Stimulated activated effector memory CD8-positive, alpha-beta T cell treated with anti-CD3 and anti-CD28 coated beads, Interleukin-12 subunit alpha, Interleukin-12 subunit beta, amount 100 ng/mL, for 72 hours (primary cell): Measurements from ENCODE around the gene HVCN1.
A peak's percentile ranks its signal among the peaks of the same experiment; 100 is the strongest.
"Not testable (repeated sequence)": the region's sequence is repeated elsewhere in the genome, so short reads cannot be mapped to it uniquely, and the experiment has no call there.

ENCODE experiments used
- ATAC-seq: fragments of 150-1000 bp; cut with Tn5 transposase; 2 replicates; pipeline ENCODE4 v1.10.0; 2021
- DNase-seq, 2 donors: peaks; one replicate each; pipeline ENCODE4 v3.0.0; 2021 to 2022; ENCODE audit warnings: low spot score in 2 of 2
- H3K27ac Mint-ChIP-seq: one replicate; pipeline ENCODE4 v1.8.0; 2022; ENCODE audit warnings: mild to moderate bottlenecking, mixed read lengths
- H3K36me3 Mint-ChIP-seq: one replicate; pipeline ENCODE4 v1.8.0; 2022; ENCODE audit warnings: mild to moderate bottlenecking, mixed read lengths
- H3K4me1 Mint-ChIP-seq: one replicate; pipeline ENCODE4 v1.8.0; 2022; ENCODE audit warnings: mixed read lengths
- H3K4me3 Mint-ChIP-seq: one replicate; pipeline ENCODE4 v1.8.0; 2022; ENCODE audit warnings: mild to moderate bottlenecking, mixed read lengths
- H3K9me3 Mint-ChIP-seq: one replicate; pipeline ENCODE4 v1.8.0; 2022; ENCODE audit warnings: mixed read lengths

Gene HVCN1, protein sequence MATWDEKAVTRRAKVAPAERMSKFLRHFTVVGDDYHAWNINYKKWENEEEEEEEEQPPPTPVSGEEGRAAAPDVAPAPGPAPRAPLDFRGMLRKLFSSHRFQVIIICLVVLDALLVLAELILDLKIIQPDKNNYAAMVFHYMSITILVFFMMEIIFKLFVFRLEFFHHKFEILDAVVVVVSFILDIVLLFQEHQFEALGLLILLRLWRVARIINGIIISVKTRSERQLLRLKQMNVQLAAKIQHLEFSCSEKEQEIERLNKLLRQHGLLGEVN

DNA sequence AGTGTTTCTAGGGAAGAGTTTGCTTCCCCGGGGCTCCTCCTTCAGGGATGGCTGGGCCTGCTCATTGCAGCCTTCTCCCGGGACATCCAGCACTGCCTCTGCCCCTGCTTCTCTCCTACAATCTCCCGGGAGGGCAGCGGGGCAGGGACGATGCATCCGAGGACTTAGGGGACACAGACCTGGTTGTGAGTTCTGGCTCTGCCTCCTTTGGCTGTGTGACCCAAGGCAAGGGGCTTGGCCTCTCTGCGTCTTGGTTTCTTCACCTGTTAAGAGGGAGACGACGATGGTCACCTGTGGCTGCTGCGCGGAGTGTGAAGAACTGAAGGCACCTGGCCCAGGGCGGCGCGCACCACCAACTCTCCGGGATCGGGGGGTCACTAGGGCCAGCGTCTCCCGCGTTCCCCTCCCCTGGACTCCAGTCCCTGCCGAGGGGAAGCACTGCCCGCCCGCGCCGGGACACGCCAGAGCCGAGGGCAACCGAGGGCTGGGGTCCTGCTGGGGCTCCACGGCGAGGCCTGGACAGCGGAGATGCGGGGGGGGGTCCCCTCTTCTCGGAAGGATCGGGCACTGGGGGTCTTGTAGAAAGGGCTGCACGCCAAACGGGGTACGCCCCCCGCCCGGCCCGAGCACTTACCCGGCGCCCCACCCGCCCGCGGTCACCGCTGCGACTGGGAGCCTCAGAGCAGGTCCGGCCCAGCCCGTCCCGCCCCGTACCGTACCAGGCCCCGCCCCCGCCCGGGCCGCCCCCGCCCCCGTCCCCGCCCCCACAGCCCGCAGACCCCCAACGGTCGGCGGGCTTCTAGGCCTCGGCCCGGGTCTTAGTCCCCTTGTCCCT lies at the start of gene HVCN1:
TSS of gene HVCN1 (minus strand) at position 670 of the 835 bp plus-strand sequence. CDS start 5,870 bp downstream, outside the sequence.
- H3K36me3 Mint-ChIP-seq, result no peaks in the 10 kb centered on the region
- DNase-seq (no peak), ATAC-seq (peak; percentile 68)
- H3K9me3 Mint-ChIP-seq, result no peaks in the 10 kb centered on the region
- H3K4me1 Mint-ChIP-seq, result peaks cover 34% of the 10 kb centered on the region
- H3K4me3 Mint-ChIP-seq, result peak within 1 kb of the TSS; percentile 92
- H3K27ac Mint-ChIP-seq, result peak within 1 kb of the TSS; percentile 94

DNA sequence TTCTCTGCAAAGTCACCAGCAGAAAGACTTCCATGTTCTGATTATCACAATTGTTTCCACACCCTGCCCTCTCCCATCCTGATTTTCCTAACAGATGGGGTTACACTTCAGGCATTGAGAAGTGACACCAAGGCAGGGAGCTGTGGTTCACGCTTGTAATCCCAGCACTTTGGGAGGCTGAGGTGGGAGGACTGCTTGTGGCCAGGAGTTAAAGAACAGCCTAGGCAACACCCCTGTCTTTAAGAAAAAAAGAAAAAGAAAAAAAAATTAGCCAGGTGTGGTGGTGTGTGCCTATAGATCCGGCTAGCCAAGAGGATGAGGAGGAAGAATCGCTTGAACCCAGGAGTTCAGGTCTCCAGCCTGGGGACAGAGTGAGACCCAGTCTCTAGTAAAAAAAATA lies 48.6 kb upstream of the HVCN1 start:
- H3K36me3 Mint-ChIP-seq, result peaks cover 100% of the 10 kb centered on the region
- H3K4me1 Mint-ChIP-seq, result peaks cover 60% of the 10 kb centered on the region
- no peak for DNase-seq
- H3K9me3 Mint-ChIP-seq, result no peaks in the 10 kb centered on the region
- no peak for ATAC-seq
- H3K27ac Mint-ChIP-seq, result peak overlapping the region; percentile 70
- H3K4me3 Mint-ChIP-seq, result peak overlapping the region; percentile 94

DNA sequence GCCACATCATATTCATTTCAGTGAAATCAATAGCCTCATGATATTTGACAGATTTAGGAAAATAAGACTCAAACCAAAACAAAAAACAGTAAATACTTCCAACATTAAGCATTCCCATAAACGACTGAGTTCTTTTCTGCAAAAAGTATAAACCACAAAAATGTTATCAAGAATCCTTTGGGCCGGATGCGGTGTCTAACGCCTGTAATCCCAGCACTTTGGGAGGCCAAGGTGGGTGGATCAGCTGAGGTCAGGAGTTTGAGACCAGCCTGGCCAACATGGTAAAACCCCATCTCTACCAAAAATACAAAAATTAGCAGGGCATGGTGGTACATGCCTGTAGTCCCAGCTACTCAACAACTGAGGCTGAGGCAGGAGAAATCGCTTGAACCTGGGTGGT lies 48.1 kb upstream of the HVCN1 start:
- ATAC-seq, DNase-seq, H3K9me3 Mint-ChIP-seq: not testable (repeated sequence)
- Mint-ChIP-seq H3K36me3 (peaks cover 100% of the 10 kb centered on the region), H3K27ac (peak overlapping the region; percentile 70), H3K4me1 (peaks cover 65% of the 10 kb centered on the region), H3K4me3 (peak overlapping the region; percentile 94)

DNA sequence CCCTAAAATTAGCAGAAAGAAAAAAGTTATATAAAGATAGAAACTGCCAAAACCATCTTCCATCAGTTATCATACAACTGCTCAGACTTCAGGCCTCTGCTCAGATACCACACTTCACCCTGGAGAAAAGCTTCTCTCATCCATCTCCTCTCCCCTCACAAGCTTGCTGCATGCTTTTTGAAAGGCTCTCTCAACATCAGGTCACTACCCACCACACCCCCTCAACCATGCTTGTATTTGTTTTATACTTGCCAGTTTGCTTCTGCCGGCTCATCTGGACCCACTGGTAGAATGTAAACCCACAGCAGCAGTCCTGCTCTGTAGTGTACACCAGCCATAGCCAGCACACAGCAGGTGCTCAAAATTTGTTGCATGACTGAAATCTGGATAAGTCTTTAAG lies 45.0 kb upstream of the HVCN1 start:
- H3K4me3 Mint-ChIP-seq, result peak overlapping the region; percentile 12

DNA sequence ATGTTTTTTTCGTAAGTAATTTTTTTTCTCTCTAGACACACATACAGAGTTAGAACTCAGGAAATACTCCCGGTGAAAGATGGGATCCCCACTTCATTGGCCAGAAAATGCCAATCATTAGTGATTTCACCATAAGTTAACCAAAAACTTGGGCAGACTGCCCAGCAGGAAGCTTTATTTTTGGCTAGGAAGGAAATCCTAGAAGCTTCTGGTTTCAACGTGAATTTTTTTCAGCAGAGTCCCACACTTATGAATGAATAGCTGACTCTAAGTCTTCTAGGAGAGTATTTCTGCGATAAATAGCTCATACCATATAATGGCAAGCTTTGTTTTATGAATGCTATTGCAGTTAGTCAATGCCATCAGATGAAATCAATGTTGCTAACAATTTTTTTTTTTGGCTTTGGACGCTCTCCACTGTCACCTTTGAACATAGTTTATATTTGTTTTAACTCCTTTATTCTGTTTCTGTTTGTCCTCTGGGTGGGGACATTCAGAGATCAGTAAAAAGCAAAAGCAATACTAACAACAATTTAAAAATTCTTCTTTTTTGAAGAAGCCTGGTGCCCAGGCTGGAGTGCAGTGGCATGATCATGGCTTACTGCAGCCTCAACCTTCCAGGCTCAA lies 44.3 kb upstream of the HVCN1 start:
- peaks cover 58% of the 10 kb centered on the region for H3K4me1 Mint-ChIP-seq
- H3K4me3 Mint-ChIP-seq, result peak overlapping the region; percentile 12
- no peaks in the 10 kb centered on the region for H3K9me3 Mint-ChIP-seq
- peak overlapping the region; percentile 65 for H3K27ac Mint-ChIP-seq
- peaks cover 100% of the 10 kb centered on the region for H3K36me3 Mint-ChIP-seq
- DNase-seq (no peak), ATAC-seq (no peak)

More for the DNA sequence above, 45.0 kb upstream of the HVCN1 start:
- Mint-ChIP-seq H3K36me3 (peaks cover 100% of the 10 kb centered on the region), H3K27ac (peak overlapping the region; percentile 65), H3K4me1 (peaks cover 65% of the 10 kb centered on the region), H3K9me3 (no peaks in the 10 kb centered on the region)
- ATAC-seq (no peak), DNase-seq (no peak)

DNA sequence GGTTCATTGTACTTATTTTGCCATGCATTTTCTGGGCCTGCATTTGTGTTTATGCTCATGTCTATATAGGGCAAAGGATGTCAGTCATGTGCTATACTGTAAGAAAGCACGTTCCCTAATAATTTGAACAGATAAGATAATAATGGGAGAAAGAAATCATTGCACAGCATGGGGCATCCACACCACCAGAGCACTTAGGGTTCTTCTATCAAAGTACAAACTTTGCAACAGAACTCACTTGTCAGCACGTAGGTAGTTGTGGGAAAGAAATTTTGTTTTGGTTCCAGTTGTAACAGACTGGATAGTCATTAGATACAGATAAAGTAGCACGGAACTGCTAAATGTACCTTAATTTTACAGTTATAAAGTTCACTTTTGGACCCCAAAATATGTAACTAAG lies 43.7 kb upstream of the HVCN1 start:
- H3K36me3 Mint-ChIP-seq, result peaks cover 100% of the 10 kb centered on the region
- peak overlapping the region; percentile 65 for H3K27ac Mint-ChIP-seq
- H3K9me3 Mint-ChIP-seq, result no peaks in the 10 kb centered on the region
- no peak overlapping the region for H3K4me3 Mint-ChIP-seq
- no peak for ATAC-seq
- peaks cover 58% of the 10 kb centered on the region for H3K4me1 Mint-ChIP-seq
- DNase-seq, result no peak

DNA sequence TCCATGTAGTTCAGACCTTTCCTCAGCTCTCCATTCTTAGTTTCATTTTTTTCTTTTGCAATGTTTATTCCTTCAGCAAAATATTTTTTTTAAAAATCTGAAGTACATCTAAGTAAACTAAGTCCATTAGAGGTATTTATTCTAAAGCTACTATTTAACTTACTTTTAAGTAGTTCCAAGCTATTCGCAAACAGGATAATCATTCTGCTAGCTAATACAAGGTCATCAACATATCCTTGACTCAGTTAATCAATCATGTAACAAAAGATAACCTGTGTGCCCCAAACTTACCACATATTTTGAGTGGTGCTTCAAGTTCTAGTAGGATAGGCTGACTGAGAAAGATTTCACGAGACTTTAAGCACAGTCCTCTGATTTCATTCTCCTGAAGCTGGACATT lies 42.6 kb upstream of the HVCN1 start:
- Mint-ChIP-seq H3K27ac (peak overlapping the region; percentile 57), H3K4me3 (no peak overlapping the region), H3K9me3 (no peaks in the 10 kb centered on the region), H3K4me1 (peaks cover 56% of the 10 kb centered on the region), H3K36me3 (peaks cover 100% of the 10 kb centered on the region)
- ATAC-seq (no peak), DNase-seq (no peak)

DNA sequence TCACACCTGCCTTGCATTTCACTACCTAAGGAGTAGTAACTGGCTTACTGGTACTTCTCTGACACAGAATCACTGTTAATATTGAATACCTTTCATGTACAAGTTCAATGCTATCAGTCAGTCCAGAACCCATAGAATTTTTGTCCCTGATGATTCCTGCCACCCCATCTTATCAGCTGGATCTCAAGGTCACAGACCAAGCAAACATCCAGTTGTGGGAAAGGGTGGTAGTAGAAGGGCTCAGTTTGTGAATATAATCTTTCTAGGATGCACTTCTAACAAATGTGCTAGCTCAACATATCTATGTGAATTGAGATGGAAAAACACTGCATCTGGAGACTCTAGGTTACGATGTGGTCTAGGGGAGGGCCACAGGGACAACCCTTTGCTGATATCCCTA lies 39.7 kb upstream of the HVCN1 start:
- DNase-seq (no peak), ATAC-seq (no peak)
- no peaks in the 10 kb centered on the region for H3K9me3 Mint-ChIP-seq
- H3K4me1 Mint-ChIP-seq, result peaks cover 46% of the 10 kb centered on the region
- H3K4me3 Mint-ChIP-seq, result no peak overlapping the region
- peaks cover 100% of the 10 kb centered on the region for H3K36me3 Mint-ChIP-seq
- H3K27ac Mint-ChIP-seq, result peak overlapping the region; percentile 84

DNA sequence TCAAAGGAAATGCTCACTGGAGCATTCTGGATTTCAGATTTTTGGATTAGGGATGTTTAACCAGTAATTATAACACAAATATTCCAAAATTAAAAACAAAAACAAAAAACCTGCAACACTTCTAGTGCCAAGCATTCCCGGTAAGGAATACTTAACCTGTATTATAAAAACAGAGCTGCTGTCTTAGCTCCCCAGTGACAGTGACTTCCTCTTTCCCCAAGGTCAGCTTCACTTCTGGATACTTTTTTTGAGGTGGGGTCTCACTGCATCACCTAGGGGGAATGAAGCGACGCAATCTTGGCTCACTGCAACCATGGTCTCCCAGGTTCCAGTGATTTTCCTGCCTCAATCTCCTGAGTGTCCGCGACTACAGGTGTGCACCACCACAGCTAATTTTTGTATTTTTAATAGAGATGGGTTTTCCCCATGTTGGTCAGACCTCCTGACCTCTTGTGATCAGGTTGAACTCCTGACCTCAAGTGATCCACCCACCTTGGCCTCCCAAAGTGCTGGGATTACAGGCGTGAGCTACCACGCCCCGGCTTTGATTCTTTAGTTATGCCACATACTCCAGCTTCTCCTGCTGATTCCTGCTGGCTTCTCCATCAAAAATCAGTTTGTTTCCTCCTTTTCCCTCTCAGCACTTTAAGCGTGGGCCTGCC lies 37.9 kb upstream of the HVCN1 start:
- H3K4me1 Mint-ChIP-seq, result peaks cover 31% of the 10 kb centered on the region

DNA sequence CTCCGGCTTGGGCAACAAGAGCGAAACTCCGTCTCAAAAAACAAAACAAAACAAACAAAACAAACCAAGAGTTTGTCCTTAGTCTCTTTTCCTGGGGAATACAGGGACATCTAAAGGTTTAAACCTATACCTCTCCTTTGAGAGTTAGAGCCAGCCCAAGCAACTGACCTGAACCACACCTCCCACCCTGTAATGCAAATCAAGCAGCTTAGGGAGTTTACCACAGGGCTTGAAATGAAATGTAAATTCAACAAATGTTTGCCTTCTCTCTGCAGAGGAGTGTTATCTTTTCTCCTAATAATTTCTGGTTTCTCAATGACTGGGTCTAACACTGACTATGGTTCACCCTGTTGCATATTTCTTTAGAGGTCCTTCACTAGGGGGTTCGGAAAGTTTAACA lies 37.1 kb upstream of the HVCN1 start:
- DNase-seq, result no peak
- peaks cover 100% of the 10 kb centered on the region for H3K36me3 Mint-ChIP-seq
- no peak overlapping the region for H3K4me3 Mint-ChIP-seq
- no peaks in the 10 kb centered on the region for H3K9me3 Mint-ChIP-seq
- H3K27ac Mint-ChIP-seq, result peak overlapping the region; percentile 59
- peaks cover 23% of the 10 kb centered on the region for H3K4me1 Mint-ChIP-seq
- no peak for ATAC-seq

More for the DNA sequence above, 37.9 kb upstream of the HVCN1 start:
- H3K27ac Mint-ChIP-seq, result peak overlapping the region; percentile 84
- DNase-seq, result no peak
- peaks cover 100% of the 10 kb centered on the region for H3K36me3 Mint-ChIP-seq
- no peak for ATAC-seq
- no peaks in the 10 kb centered on the region for H3K9me3 Mint-ChIP-seq
- H3K4me3 Mint-ChIP-seq, result no peak overlapping the region

DNA sequence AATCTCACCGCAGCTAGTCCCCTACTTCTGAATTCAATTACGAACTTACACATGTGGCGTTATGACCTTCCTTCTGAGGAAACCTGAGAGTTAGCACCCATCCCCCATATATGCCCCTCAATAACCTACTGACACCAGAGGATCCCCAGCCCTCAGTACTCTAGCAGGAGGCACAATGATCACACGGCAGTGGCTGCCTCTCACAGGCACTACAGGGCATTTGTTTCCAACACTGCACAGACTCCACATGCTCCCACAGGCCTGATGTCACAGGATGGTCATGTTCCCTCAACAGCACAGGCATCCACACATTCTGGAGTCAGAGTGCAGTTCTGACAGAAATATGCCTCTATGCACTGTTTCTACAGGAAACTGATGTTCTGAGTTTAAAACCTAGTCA lies 36.4 kb upstream of the HVCN1 start:
- ATAC-seq, result no peak
- DNase-seq, result no peak
- Mint-ChIP-seq H3K4me3 (no peak overlapping the region), H3K27ac (peak overlapping the region; percentile 59), H3K36me3 (peaks cover 100% of the 10 kb centered on the region), H3K9me3 (no peaks in the 10 kb centered on the region), H3K4me1 (peaks cover 19% of the 10 kb centered on the region)

DNA sequence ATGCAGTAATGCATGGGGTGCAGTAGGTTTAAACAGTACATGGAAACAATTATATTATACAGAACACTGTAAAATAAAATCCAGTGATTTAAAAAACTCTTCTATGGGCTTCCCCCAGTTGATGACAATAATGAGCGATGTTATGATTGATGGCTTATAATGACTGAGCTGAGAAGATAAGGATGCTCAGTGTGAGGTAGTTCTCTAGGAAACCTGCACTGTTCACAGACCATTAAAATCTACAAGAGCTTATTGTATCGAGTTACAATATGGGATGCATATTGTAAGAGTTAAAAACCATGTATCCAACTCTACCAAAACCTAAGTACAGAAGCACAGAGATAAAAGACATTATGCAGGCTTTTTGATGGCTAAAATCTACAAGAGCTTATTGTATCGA lies 34.0 kb upstream of the HVCN1 start:
- not testable (repeated sequence) for H3K27ac Mint-ChIP-seq, ATAC-seq, H3K9me3 Mint-ChIP-seq, H3K4me3 Mint-ChIP-seq, DNase-seq
- Mint-ChIP-seq H3K36me3 (peaks cover 100% of the 10 kb centered on the region), H3K4me1 (peaks cover 19% of the 10 kb centered on the region)

DNA sequence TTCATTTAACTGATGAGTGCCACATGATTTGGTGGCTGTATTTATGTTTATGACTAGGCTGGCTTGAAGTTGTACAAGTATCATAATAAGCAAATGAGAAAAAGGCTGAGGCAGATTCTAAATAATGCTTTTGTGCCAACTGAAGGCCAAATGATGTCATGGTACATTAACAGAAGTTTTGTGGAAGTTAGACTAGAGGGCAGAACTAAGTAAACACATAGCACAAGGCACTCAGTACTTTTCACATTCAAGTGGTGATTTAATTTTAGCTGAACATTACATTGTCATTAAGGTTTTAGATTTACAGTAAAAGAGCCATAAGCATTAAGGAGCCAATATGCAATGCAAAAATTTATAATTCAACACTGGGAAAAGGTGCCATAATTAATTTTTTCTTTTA lies 32.7 kb upstream of the HVCN1 start:
- Mint-ChIP-seq H3K4me1 (peaks cover 14% of the 10 kb centered on the region), H3K27ac (no peak overlapping the region), H3K36me3 (peaks cover 100% of the 10 kb centered on the region), H3K4me3 (no peak overlapping the region), H3K9me3 (no peaks in the 10 kb centered on the region)
- no peak for DNase-seq
- ATAC-seq, result no peak

DNA sequence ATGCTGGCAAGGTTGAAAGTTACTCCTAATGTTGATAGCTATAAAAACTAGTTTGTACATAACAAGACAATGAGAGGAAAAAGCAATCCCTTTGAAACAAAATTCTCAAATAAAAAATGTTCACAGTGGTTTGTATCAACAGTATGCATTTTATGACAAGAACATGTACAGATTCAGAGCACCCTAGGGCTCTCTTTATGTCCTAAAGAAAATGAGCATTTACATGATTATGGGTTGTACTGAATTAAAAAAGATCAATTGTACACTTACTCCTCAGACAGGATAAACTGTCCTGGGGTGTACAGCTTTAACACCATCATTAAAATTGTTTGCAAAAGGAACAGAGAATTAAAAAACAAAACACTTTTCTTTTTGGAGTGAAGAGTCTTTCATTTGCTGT lies 31.6 kb upstream of the HVCN1 start:
- Mint-ChIP-seq H3K27ac (peak overlapping the region; percentile 34), H3K4me1 (peaks cover 14% of the 10 kb centered on the region), H3K4me3 (no peak overlapping the region), H3K36me3 (peaks cover 91% of the 10 kb centered on the region), H3K9me3 (no peaks in the 10 kb centered on the region)
- no peak for DNase-seq
- no peak for ATAC-seq
